ENCODE data around the gene PRIMA1. TPM values are rescaled to one million over a fixed set of nuclear protein-coding genes. Genes with fewer than 3 reads are reported as not detected.
"Not testable (repeated sequence)": the region's sequence is repeated elsewhere in the genome, so short reads cannot be mapped to it uniquely, and the experiment has no call there.

The PRIMA1 gene
- total and polyA plus RNA-seq, 2 experiments from 2014 or later = 2.1 to 3.5 TPM

- TF ChIP-seq ZNF462 (CRISPR knock-in tag; IDR thresholded peaks at IDR 0.05) = no peak
- no peak for TF ChIP-seq ZNF114 (CRISPR knock-in tag; IDR thresholded peaks at IDR 0.05)
Observed at GRCh38 chr14:93811020-93811419, 22.7 kb upstream of the PRIMA1 start (continued).

GRCh38 chr14:93809491-93810420 is 21.5 kb upstream of the PRIMA1 start:
- Mint-ChIP-seq H3K9me3 (peaks cover 50% of the 10 kb centered on the region), H3K36me3 (ENCODE audit: low read depth) (peaks cover 19% of the 10 kb centered on the region)
- not testable (repeated sequence) for H3K27ac ChIP-seq (ENCODE audit: low read depth); H3K4me3 ChIP-seq; H3F3A ChIP-seq (replicated peaks; ENCODE audit: low read depth); H3K27me3 ChIP-seq (ENCODE audit: insufficient read depth); H4K20me1 ChIP-seq (replicated peaks; ENCODE audit: insufficient read depth); H3K4me1 Mint-ChIP-seq; H3K36me3 ChIP-seq (ENCODE audit: insufficient read depth); H3K79me2 ChIP-seq (replicated peaks; ENCODE audit: insufficient read depth); H3K9me2 ChIP-seq (ENCODE audit: insufficient read depth); H3K27me3 Mint-ChIP-seq (ENCODE audit: insufficient read depth, low read depth, poor library complexity); H3K27ac Mint-ChIP-seq; DNase-seq (ENCODE audit: low spot score); H2AFZ ChIP-seq; H3K4me2 ChIP-seq; ATAC-seq; H3K4me3 Mint-ChIP-seq; H3K4me1 ChIP-seq (ENCODE audit: insufficient read depth)

GRCh38 chr14:93804654-93805053 is 16.4 kb upstream of the PRIMA1 start:
- peak overlapping the region; percentile 20; the same call in 1 of the 2 replicates for H2AFZ ChIP-seq
- DNase-seq (ENCODE audit: low spot score) (peak; percentile 74), ATAC-seq (peak; percentile 97)
- no peaks in the 10 kb centered on the region for H3F3A ChIP-seq (replicated peaks; ENCODE audit: low read depth)
- H3K9me3 Mint-ChIP-seq = peaks cover 17% of the 10 kb centered on the region
- peaks cover 4% of the 10 kb centered on the region; the same call in 2 of the 3 replicates for H3K36me3 Mint-ChIP-seq (ENCODE audit: low read depth)
- no peaks in the 10 kb centered on the region for H3K4me1 Mint-ChIP-seq
- no peaks in the 10 kb centered on the region for H3K27me3 Mint-ChIP-seq (ENCODE audit: insufficient read depth, low read depth, poor library complexity)
- H3K4me1 ChIP-seq (ENCODE audit: insufficient read depth) = no peaks in the 10 kb centered on the region
- H3K79me2 ChIP-seq (replicated peaks; ENCODE audit: insufficient read depth) = no peaks in the 10 kb centered on the region
- no peaks in the 10 kb centered on the region for H3K36me3 ChIP-seq (ENCODE audit: insufficient read depth)
- no peak overlapping the region for H3K4me2 ChIP-seq
- TF ChIP-seq ZNF114 (CRISPR knock-in tag; IDR thresholded peaks at IDR 0.05) = no peak
- TF ChIP-seq CTCF (conservative IDR thresholded peaks at IDR 0.05; ENCODE audit: low read depth in 2 of 2) = peak; percentile 87 to 89
- 0 out of 2 replicates have a peak, but pooled peaks cover 6% of the 10 kb centered on the region for H3K9me2 ChIP-seq (ENCODE audit: insufficient read depth)
- H3K4me3 Mint-ChIP-seq = no peak overlapping the region
- no peak overlapping the region for H3K4me3 ChIP-seq
- no peak overlapping the region for H3K27ac Mint-ChIP-seq
- H3K27me3 ChIP-seq (ENCODE audit: insufficient read depth) = no peaks in the 10 kb centered on the region
- no peaks in the 10 kb centered on the region for H4K20me1 ChIP-seq (replicated peaks; ENCODE audit: insufficient read depth)
- no peak overlapping the region for H3K27ac ChIP-seq (ENCODE audit: low read depth)

Measured in GM23338 (cell line).